Breast epithelium (tissue), 3 donors: ENCODE results near the gene VIPAS39.

ENCODE experiments used
- POLR2A ChIP-seq: fragments of 450-650 bp; IDR thresholded peaks from one replicate; pipeline ENCODE4 v1.6.1; 2016; ENCODE audit warnings: antibody characterized with exemption, mild to moderate bottlenecking, moderate library complexity
- POLR2AphosphoS5 ChIP-seq, 3 donors: sonication (generic); formaldehyde crosslinking; IDR thresholded peaks; one replicate each; pipeline ENCODE4 v1.6.1; 2017; ENCODE audit warnings: antibody characterized with exemption in 3 of 3
- TF ChIP-seq, protein P1 (sequence below), 3 donors: fragments of 450-650 bp; IDR thresholded peaks; one replicate each; pipeline ENCODE4 v1.5.1; 2016 to 2017; ENCODE audit warnings: antibody characterized with exemption in 3 of 3, mild to moderate bottlenecking in 3 of 3, moderate library complexity in 3 of 3

DNA sequence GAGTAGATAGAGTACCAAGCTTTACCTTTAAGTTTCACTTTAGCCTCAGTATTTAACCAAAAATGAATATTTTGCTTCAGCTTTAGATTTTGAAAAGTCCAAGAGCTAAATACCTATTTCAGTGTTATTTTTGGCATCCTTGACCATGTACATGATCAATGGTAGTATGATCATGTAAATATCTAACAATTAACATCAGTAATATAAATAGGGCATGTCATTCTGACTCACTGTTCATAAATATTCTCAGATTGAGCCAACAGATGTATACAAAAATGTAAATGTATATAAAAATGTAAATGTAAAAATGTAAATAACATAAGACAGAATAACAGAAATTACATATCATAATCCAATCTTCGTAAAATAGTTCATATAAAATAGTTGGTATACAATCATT lies 18.8 kb downstream of the VIPAS39 start:
- TF ChIP-seq, protein P1, sequence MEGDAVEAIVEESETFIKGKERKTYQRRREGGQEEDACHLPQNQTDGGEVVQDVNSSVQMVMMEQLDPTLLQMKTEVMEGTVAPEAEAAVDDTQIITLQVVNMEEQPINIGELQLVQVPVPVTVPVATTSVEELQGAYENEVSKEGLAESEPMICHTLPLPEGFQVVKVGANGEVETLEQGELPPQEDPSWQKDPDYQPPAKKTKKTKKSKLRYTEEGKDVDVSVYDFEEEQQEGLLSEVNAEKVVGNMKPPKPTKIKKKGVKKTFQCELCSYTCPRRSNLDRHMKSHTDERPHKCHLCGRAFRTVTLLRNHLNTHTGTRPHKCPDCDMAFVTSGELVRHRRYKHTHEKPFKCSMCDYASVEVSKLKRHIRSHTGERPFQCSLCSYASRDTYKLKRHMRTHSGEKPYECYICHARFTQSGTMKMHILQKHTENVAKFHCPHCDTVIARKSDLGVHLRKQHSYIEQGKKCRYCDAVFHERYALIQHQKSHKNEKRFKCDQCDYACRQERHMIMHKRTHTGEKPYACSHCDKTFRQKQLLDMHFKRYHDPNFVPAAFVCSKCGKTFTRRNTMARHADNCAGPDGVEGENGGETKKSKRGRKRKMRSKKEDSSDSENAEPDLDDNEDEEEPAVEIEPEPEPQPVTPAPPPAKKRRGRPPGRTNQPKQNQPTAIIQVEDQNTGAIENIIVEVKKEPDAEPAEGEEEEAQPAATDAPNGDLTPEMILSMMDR (IDR thresholded peaks at IDR 0.05): no peak
- no peak for TF ChIP-seq POLR2A
- no peak for TF ChIP-seq POLR2AphosphoS5 (IDR thresholded peaks at IDR 0.05)
